H1 (cell line): Measurements from ENCODE around the gene PIK3R5.

Experiments used
- EGR1 ChIP-seq: IDR thresholded peaks from 2 replicates; pipeline ENCODE4 v1.6.1; 2011; ENCODE audit warnings: low read depth, low read length, borderline replicate concordance
- EP300 ChIP-seq, 2 experiments: IDR thresholded peaks; 1 replicate in 1 of 2; 2 replicates in 1 of 2; pipeline ENCODE4 v1.6.1; 2011 to 2012; ENCODE audit warnings: low read depth in 2 of 2, low read length in 2 of 2, mild to moderate bottlenecking in 2 of 2, borderline replicate concordance in 1 of 2, inconsistent platforms in 1 of 2, moderate library complexity in 1 of 2
- PHF8 ChIP-seq: fragments of 200-600 bp; sonication (generic); conservative IDR thresholded peaks from 2 replicates; pipeline ENCODE4 v1.7.1; 2012; ENCODE audit warnings: low read depth, mild to moderate bottlenecking, inconsistent platforms, low read length, moderate library complexity
- SUZ12 ChIP-seq: fragments of 200-600 bp; sonication (generic); IDR thresholded peaks from 2 replicates; pipeline ENCODE4 v1.6.1; 2012; ENCODE audit warnings: mild to moderate bottlenecking, inconsistent platforms, low read length, moderate library complexity, mixed read lengths
- TCF12 ChIP-seq: IDR thresholded peaks from 2 replicates; pipeline ENCODE4 v1.6.1; 2011; ENCODE audit warnings: low read depth, mild to moderate bottlenecking, low read length
- TF ChIP-seq, protein P1 (sequence below), 3 experiments: IDR thresholded peaks; 1 replicate in 2 of 3; 2 replicates in 1 of 3; pipeline versions ENCODE4 v1.5.1 to v1.6.1; 2011; ENCODE audit warnings: low read length in 3 of 3, mild to moderate bottlenecking in 3 of 3, inconsistent platforms in 2 of 3, low read depth in 1 of 3, moderate library complexity in 1 of 3; ENCODE audit not compliant: insufficient read depth in 1 of 3; ENCODE audit errors: control extremely low read depth in 1 of 3
- TF ChIP-seq, protein P2 (sequence below): IDR thresholded peaks from 2 replicates; pipeline ENCODE4 v1.6.1; 2011; ENCODE audit warnings: low read depth, mild to moderate bottlenecking, low read length; ENCODE audit not compliant: insufficient read depth

DNA sequence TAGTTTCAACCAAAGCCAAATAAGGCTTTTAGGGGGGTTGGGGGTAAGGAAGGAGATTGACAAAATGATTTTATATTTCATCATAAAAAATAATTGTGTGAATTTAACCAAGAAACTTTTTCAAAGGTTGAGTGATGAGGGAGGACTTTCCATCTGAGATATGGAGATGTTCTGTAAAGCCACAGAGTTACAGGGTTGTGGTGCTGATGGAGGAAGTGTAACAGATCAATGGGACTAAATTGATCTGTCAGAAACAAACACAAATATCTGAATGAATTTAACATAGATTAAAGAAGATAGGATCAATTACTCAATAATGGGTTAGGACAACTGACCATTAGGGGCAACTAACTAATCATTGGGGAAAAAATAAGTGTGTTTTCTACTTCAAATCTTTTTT is 14.2 kb upstream of the PIK3R5 start:
- TF ChIP-seq PHF8 (no peak), EGR1 (no peak), SUZ12 (no peak), TCF12 (no peak), EP300 (IDR thresholded peaks at IDR 0.05; ENCODE audit: borderline replicate concordance in 1 of 2, low read depth in 2 of 2, low read length in 2 of 2) (no peak)
- TF ChIP-seq, protein P1, sequence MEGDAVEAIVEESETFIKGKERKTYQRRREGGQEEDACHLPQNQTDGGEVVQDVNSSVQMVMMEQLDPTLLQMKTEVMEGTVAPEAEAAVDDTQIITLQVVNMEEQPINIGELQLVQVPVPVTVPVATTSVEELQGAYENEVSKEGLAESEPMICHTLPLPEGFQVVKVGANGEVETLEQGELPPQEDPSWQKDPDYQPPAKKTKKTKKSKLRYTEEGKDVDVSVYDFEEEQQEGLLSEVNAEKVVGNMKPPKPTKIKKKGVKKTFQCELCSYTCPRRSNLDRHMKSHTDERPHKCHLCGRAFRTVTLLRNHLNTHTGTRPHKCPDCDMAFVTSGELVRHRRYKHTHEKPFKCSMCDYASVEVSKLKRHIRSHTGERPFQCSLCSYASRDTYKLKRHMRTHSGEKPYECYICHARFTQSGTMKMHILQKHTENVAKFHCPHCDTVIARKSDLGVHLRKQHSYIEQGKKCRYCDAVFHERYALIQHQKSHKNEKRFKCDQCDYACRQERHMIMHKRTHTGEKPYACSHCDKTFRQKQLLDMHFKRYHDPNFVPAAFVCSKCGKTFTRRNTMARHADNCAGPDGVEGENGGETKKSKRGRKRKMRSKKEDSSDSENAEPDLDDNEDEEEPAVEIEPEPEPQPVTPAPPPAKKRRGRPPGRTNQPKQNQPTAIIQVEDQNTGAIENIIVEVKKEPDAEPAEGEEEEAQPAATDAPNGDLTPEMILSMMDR (IDR thresholded peaks at IDR 0.05; ENCODE audit: control extremely low read depth in 1 of 3, insufficient read depth in 1 of 3, low read depth in 1 of 3, low read length in 3 of 3), result no peak
- TF ChIP-seq, protein P2, sequence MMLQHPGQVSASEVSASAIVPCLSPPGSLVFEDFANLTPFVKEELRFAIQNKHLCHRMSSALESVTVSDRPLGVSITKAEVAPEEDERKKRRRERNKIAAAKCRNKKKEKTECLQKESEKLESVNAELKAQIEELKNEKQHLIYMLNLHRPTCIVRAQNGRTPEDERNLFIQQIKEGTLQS, result no peak
